ENCODE data around the gene OR4D1. TPM values are rescaled to one million over a fixed set of nuclear protein-coding genes. Genes with fewer than 3 reads are reported as not detected.

Gene OR4D1
- total and polyA plus RNA-seq, 2 of the 13 experiments (the other 11 are each of a cell fraction or from before 2014, with no cell fraction given): not detected

- no peak for TF ChIP-seq HNRNPH1 (optimal IDR thresholded peaks at IDR 0.05; ENCODE audit: low read depth, low read length)
- no peak for TF ChIP-seq E2F1 (CRISPR knock-in tag; IDR thresholded peaks at IDR 0.05)
- no peak for TF ChIP-seq MBNL3 (CRISPR knock-in tag; conservative IDR thresholded peaks at IDR 0.05)
- no peak for TF ChIP-seq ZSCAN25 (CRISPR knock-in tag; IDR thresholded peaks at IDR 0.05)
- TF ChIP-seq TBL1XR1 (IDR thresholded peaks at IDR 0.05; ENCODE audit: borderline replicate concordance, low read length, partially characterized antibody): no peak
- no peak overlapping the region for H3K27ac ChIP-seq (ENCODE audit: extremely low read length, insufficient read depth, low read length)
- H3K27me3 ChIP-seq (ENCODE audit: control insufficient read depth in 1 of 2, insufficient read depth in 2 of 2, low read length in 2 of 2): no peaks in the 10 kb centered on the region
- DNase-seq (ENCODE audit: low spot score): no peak
- no peak overlapping the region for H2AFZ ChIP-seq (ENCODE audit: low read length)
- FAIRE-seq: no peak
- no peaks in the 10 kb centered on the region for H3K4me1 ChIP-seq (ENCODE audit: insufficient read depth, low read length)
- BruUV-seq (replicated peaks): no TSS peak
- in situ Hi-C loops (cut with HindIII; ENCODE audit: extremely low pct_ligation_motif_present, low pct_unique_long_range_greater_than_20kb): no loop called here
- no peaks in the 10 kb centered on the region for H4K20me1 ChIP-seq (ENCODE audit: insufficient read depth, low read length)
- POLR2A ChIA-PET: interaction anchor here (0.9 kb wide), 1 partner anchor 11 kb away, joined by 3 read pairs; the partner anchor contains the start of gene MKS1
- no peak overlapping the region for H3K4me3 ChIP-seq (replicated peaks in 1 of 3; ENCODE audit: insufficient read depth in 1 of 3, low read depth in 2 of 3, low read length in 3 of 3)
- intact Hi-C loops (cut with micrococcal nuclease; ENCODE audit: unreplicated experiment): no loop called here
- H3K4me2 ChIP-seq (ENCODE audit: low read depth, low read length): no peak overlapping the region
- ATAC-seq: no peak
- no peaks in the 10 kb centered on the region for H3K9me3 ChIP-seq (ENCODE audit: low read length)
- 90% methylated on average over 5 of the region's 5 CpGs for WGBS (ENCODE audit: low lambda C conversion rate)
- H3K36me3 ChIP-seq (replicated peaks in 1 of 2; ENCODE audit: control insufficient read depth in 1 of 2, insufficient read depth in 2 of 2, low read length in 2 of 2): peaks cover 13 to 45% of the 10 kb centered on the region in 2 experiments
- no peaks in the 10 kb centered on the region for H3K79me2 ChIP-seq (ENCODE audit: insufficient read depth, low read length)
- CTCF ChIA-PET (ENCODE audit: low intra/inter-chr PET ratio, low total read pairs): no interaction called here
- H3K9ac ChIP-seq (ENCODE audit: insufficient read depth, low read depth, low read length): no peak overlapping the region
These were observed 60.2 kb downstream of the OR4D1 start for GRCh38 chr17:58208344-58208743.

Other genes starting within 250 kb of the OR4D1 start
- 4.2 and 7.4 TPM in 2 replicates for gene CUEDC1, start 193.0 kb upstream of the OR4D1 start, total RNA-seq (2016; rRNA removed; fragmentation: Illumina TruSeq; extraction: Trizol)
- 12.9 and 14.4 TPM in 2 replicates for gene CUEDC1, start 193.0 kb upstream of the OR4D1 start, polyA plus RNA-seq (2011; rRNA removed)
- gene VEZF1, start 160.1 kb upstream of the OR4D1 start, total RNA-seq (2016; rRNA removed; fragmentation: Illumina TruSeq; extraction: Trizol): 45.9 and 48.0 TPM in 2 replicates
- 41.3 and 49.7 TPM in 2 replicates for gene VEZF1, start 160.1 kb upstream of the OR4D1 start, polyA plus RNA-seq (2011; rRNA removed)
- 445 and 520 TPM in 2 replicates for gene SRSF1, start 141.1 kb upstream of the OR4D1 start, total RNA-seq (2016; rRNA removed; fragmentation: Illumina TruSeq; extraction: Trizol)
- 142 and 144 TPM in 2 replicates for gene SRSF1, start 141.1 kb upstream of the OR4D1 start, polyA plus RNA-seq (2011; rRNA removed)
- 29.0 and 34.8 TPM in 2 replicates for gene DYNLL2, start 65.0 kb upstream of the OR4D1 start, total RNA-seq (2016; rRNA removed; fragmentation: Illumina TruSeq; extraction: Trizol)
- gene DYNLL2, start 65.0 kb upstream of the OR4D1 start, polyA plus RNA-seq (2011; rRNA removed): 9.5 and 10.5 TPM in 2 replicates
- not detected in 2 replicates for gene OR4D2, start 18.6 kb downstream of the OR4D1 start, total RNA-seq (2016; rRNA removed; fragmentation: Illumina TruSeq; extraction: Trizol)
- not detected in 2 replicates for gene OR4D2, start 18.6 kb downstream of the OR4D1 start, polyA plus RNA-seq (2011; rRNA removed)
- not detected in 2 replicates for gene EPX, start 44.3 kb downstream of the OR4D1 start, total RNA-seq (2016; rRNA removed; fragmentation: Illumina TruSeq; extraction: Trizol)
- not detected in 2 replicates for gene EPX, start 44.3 kb downstream of the OR4D1 start, polyA plus RNA-seq (2011; rRNA removed)
- gene MKS1, start 70.9 kb downstream of the OR4D1 start, total RNA-seq (2016; rRNA removed; fragmentation: Illumina TruSeq; extraction: Trizol): 24.8 and 26.3 TPM in 2 replicates
- gene MKS1, start 70.9 kb downstream of the OR4D1 start, polyA plus RNA-seq (2011; rRNA removed): 16.1 and 21.3 TPM in 2 replicates
- gene LPO, start 90.2 kb downstream of the OR4D1 start, total RNA-seq (2016; rRNA removed; fragmentation: Illumina TruSeq; extraction: Trizol): not detected in 2 replicates
- 0.03 TPM in 1 of 2 replicates, not detected in the other for gene LPO, start 90.2 kb downstream of the OR4D1 start, polyA plus RNA-seq (2011; rRNA removed)
- not detected in 2 replicates for gene MPO, start 132.6 kb downstream of the OR4D1 start, total RNA-seq (2016; rRNA removed; fragmentation: Illumina TruSeq; extraction: Trizol)
- not detected in 2 replicates for gene MPO, start 132.6 kb downstream of the OR4D1 start, polyA plus RNA-seq (2011; rRNA removed)
- gene TSPOAP1, start 180.4 kb downstream of the OR4D1 start, total RNA-seq (2016; rRNA removed; fragmentation: Illumina TruSeq; extraction: Trizol): not detected in 2 replicates
- 0.25 TPM in 1 of 2 replicates, not detected in the other for gene TSPOAP1, start 180.4 kb downstream of the OR4D1 start, polyA plus RNA-seq (2011; rRNA removed)
- 155 and 252 TPM in 2 replicates for gene SUPT4H1, start 203.8 kb downstream of the OR4D1 start, total RNA-seq (2016; rRNA removed; fragmentation: Illumina TruSeq; extraction: Trizol)
- gene SUPT4H1, start 203.8 kb downstream of the OR4D1 start, polyA plus RNA-seq (2011; rRNA removed): 231 and 244 TPM in 2 replicates

Measured in HepG2 (cell line).